GM21619 (cell line): ENCODE results near the gene ARL2BP.
"Not testable (repeated sequence)": the region's sequence is repeated elsewhere in the genome, so short reads cannot be mapped to it uniquely, and the experiment has no call there.

Source experiments
- ATAC-seq: cut with Tn5 transposase; IDR thresholded peaks from one replicate; pipeline ENCODE4 v1.9.1; 2021; ENCODE audit not compliant: unreplicated experiment

ARL2BP gene

DNA sequence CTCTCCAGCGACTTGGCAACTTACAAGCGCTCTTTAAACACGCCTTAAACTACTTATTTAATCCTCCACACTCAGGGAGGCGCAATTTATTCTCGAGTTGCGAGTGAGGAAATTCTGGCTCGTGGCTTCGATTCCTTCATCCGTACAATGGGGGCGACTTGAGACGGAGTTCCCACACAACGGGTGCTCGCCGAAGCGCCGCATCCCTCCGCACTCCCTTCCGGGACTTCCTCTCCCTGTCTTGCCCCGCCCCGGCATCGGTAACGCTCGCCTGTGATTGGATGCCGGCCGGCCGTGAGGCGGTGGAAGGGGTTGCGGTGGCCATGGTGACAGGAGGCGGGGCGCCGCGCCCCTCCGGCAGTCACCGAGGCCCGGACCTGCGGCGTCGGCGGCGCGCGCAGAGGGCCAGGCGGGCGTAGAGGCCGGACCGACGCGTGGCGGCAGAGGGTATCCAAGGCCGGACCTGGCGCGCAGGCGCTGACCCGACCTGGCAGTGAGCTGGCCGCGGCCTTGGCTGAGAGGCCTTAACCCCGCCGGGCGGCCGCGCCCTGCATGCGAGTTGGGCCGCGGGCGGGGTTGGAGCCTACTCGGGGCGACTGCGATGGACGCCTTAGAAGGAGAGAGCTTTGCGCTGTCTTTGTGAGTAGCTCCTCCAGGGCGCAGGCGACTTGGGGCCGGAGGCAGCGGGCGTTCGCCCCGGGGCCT, at the start of gene ARL2BP:
Gene ARL2BP, plus strand, starts transcription at position 493 of the 705 bp plus-strand sequence. Its CDS starts 109 bp downstream, at position 602.
- ATAC-seq = peak; percentile 95

DNA sequence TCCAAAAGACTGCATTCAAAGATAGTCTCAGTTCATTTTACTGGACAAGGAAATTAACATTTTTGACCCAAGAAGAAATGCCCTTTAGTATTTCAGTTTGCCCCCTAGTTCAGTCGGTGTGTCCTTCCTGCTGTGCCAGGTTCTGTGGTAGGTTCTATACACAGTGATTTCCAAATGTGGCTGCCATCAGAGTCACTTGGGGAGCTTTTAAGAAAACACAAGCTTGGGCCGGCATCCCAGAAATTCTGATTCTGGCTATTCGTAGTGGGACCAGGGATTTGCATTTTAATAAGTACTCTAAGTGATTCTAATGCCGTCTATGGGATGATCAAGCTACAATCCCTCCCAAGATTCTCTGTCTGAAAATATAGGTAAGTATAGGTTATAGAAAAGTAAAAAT, 48.8 kb upstream of the ARL2BP start:
- ATAC-seq = no peak

DNA sequence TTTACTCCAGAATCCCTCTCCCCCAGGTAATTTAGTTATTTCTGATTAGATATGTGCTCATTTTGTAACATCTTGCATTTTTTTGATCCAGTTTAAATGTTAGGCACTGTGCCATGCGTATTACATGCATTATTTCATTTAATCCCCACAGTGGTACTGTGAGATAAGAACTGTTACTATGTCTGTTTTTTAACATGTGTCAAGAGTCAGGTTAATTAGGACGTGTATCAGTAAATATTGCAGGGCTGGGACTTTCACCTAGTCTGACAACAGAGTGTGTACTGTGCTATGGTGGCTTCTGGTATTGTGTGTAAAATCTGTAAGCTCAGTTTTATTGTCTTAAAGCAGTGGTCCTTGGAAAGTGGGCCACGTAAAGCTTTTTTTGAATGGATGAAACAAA, 48.3 kb upstream of the ARL2BP start:
- ATAC-seq = no peak

DNA sequence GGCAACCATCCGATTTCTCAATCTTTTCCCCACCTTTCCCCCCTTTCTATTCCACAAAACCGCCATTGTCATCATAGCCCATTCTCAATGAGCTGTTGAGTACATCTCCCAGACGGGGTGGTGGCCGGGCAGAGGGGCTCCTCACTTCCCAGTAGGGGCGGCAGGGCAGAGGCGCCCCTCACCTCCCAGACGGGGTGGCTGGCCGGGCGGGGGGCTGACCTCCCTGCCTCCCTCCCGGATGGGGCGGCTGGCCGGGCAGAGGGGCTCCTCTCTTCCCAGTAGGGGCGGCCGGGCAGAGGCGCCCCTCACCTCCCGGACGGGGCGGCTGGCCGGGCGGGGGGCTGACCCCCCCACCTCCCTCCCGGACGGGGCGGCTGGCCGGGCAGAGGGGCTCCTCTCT, 44.7 kb upstream of the ARL2BP start:
- not testable (repeated sequence) for ATAC-seq

DNA sequence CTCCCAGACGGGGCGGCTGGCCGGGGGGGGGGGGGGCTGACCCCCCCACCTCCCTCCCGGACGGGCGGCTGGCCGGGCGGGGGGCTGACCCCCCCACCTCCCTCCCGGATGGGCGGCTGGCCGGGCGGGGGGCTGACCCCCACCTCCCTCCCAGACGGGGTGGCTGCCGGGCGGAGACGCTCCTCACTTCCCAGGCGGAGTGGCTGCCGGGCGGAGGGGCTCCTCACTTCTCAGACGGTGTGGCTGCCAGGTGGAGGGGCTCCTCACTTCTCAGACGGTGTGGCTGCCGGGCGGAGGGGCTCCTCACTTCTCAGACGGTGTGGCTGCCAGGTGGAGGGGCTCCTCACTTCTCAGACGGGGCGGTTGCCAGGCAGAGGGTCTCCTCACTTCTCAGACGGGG, 44.1 kb upstream of the ARL2BP start:
- ATAC-seq = not testable (repeated sequence)

DNA sequence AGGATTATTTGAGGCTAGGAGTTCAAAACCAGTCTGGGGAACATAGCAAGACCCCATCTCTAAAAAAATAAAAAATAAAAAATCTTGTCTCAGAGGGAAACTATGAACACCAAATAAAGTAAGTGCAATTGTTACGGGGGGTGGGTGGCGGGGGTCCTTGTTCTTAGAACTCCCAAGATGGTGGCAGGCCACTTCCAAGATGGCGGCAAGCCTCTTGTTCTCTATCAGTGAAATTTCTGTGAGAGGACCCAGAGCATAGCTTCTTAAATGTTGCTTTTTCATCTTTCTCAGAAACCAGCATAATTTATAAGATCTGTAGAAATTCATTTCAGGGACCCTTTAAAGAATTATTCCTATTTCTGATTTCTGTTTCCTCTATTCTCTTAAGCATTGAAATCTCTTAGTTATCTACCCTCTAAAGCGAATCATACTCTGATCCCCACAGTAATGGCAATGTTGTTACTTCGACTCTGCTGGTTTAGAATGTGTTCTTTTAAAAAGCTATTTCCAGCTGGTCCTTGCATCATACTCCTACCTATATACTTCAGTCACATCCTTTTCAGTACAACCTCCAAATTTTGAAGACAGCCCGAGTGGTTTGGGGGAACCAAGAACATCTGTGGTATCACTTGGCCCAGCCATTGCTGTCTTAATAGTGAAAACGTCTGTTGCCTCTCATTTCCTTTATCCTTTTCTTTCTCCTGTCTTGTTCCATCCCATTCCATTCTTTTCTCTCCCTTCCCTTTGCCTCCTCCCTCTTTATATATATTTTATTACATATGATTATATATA, 42.8 kb upstream of the ARL2BP start:
- ATAC-seq = no peak

DNA sequence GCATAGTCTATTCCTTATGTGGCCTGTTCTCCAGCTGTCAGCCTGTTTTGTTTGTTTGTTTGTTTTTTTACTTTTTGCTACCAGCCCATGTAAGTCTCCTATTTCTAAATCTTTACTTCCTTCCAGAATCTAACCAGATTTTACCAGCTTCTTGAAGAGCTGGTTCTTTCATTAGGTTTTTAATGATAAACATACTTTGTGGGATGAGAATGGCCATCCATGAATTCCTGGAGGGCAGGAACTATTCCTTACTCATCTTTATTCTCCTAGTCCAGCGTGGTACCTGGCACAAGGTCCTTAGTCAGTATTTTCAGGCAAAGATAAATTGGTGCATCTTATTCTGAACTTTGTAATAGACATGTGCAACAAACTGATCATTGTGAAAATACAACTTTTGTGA, 41.6 kb upstream of the ARL2BP start:
- no peak for ATAC-seq

DNA sequence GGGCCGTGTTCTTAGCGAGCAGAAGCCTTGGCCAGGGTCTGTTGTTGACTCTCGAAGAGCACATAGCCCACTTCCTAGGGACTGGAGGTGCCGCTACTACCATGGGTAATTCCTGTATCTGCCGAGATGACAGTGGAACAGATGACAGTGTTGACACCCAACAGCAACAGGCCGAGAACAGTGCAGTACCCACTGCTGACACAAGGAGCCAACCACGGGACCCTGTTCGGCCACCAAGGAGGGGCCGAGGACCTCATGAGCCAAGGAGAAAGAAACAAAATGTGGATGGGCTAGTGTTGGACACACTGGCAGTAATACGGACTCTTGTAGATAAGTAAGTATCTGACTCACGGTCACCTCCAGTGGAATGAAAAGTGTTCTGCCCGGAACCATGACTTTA, 40.4 kb upstream of the ARL2BP start:
- ATAC-seq = no peak

DNA sequence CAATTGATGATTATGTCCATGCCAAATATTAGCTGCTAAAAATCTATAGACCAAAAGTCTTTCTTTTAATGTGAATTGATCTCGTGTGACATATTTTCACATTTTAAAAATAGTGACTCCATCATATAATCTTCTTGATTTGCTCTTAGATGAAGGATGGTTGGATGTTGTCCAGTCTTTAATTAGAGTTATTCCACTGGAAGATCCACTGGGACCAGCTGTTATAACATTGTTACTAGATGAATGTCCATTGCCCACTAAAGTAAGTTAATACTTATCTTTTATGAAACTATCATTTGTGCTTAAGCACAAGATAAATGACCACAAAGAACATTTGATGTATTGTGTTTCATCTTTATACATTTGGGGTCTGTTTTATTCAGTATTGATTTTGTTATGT, 36.1 kb upstream of the ARL2BP start:
- no peak for ATAC-seq

DNA sequence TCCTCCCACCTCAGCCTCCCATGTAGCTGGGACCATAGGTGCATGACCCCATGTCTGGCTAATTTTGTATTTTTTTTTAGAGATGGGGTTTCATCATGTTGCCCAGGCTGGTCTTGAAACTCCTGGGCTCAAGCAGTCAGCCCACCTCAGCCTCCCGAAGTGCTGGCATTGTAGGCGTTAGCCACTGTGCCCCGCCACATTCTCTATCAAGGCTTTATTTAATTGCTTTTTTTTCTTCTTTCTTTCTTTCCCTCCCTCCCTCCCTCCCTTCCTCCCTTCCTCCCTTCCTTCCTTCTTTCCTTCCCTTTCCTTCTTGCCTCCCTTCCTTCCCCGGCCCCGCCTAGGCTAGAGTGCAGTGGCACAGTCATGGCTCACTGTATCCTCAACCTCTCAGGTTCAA, 35.3 kb upstream of the ARL2BP start:
- ATAC-seq = no peak

DNA sequence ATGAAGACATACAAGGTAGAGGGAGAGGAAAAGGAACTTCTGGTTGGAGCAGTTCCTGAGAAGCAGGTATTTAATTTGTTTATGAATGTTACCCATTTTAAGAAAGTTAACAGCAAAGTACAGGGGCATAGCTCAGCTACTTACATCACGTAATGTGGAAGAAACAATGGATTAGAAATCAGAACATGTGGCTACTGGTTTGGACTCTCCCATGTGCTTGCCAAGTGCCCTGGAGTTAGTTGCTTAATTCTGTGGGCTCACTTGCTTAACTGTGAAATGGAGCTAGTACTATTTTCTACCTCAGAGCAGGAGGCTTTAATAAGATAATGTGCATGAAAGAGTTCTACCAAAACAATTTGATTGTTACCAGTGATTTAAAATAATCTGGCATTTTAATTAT, 31.6 kb upstream of the ARL2BP start:
- ATAC-seq = no peak

DNA sequence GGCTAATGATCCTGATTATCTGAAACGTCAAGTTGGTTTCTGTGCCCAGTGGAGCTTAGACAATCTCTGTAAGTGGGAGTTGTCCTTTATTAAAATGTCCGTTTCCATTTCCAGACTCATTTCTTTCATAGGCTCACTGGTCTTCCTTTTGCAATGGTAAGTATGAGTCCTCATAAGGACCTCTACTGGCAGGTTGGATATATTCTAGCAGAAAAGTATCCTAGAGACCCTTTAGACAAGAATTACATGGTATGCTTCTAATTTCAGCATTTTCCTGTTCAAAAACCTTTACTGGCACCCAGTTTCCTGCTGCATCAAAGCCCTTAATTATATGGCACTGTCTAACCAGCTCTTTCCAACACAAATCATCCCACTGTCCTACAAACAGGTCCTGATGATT, 28.1 kb upstream of the ARL2BP start:
- ATAC-seq = no peak

DNA sequence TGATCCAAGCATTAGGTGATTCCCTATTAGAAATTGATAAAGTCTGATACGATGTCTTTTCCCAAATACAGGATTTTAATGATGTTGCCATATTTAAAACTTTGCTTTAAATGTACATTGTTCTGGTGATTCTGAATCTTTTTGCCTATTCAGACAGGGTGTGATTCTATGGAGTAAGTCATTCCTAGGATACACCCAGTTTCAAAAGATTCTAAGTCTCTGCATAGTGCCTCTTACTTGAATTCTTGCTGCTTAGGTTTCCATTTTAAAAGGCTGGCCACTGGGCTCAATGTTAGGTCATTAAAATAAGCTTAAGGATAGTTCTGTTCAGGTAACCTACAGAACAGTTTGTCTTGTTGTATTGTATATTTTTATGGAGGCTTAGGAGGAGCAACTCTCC, 22.0 kb upstream of the ARL2BP start:
- no peak for ATAC-seq

DNA sequence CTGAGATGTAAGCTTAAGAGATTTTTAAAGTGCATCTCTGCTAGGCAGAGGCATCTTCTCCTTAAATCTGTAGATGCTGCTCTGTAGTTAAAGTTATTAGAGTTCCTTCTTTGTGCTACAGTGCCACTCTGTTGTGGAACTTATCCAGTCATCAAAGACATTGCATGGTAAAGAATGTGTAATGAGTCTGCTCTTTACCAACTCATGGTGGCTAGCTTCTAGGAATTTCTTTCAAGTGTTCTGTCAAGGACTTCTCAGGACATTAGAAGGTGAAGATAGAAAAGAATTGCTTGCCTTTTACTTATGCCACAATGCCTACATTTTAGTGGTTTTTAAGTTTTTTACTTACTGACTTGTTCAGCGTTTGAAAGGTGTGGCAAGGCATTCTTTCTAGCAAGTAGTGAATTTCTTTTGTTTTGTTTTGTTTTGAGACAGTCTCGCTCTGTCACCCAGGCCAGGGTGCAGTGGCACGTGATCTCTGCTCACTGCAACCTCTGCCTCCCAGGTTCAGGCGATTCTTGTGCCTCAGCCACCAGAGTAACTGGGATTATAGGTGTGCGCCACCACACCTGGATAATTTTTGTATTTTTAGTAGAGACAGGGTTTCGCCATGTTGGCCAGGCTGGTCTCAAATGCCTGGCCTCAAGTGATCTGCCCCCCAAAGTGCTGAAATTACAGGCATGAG, 20.3 kb upstream of the ARL2BP start:
- no peak for ATAC-seq

DNA sequence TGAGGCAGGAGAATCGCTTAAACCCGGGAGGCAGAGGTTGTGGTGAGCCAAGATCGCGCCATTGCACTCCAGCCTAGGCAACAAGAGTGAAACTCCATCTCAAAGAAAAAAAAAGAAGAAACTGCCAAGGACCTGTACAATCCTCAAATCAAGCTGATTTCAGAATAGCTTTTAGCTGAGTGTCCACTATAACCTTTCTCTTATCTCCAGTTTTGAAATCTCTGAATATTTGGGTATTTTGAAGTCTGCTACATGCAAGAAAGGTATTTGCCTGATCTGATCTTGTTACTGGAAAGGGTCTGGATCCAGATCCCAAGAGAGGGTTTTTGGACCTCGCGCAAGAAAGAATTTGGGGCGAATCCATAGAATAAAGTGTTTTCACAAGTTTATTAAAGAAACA, 19.1 kb upstream of the ARL2BP start:
- no peak for ATAC-seq

DNA sequence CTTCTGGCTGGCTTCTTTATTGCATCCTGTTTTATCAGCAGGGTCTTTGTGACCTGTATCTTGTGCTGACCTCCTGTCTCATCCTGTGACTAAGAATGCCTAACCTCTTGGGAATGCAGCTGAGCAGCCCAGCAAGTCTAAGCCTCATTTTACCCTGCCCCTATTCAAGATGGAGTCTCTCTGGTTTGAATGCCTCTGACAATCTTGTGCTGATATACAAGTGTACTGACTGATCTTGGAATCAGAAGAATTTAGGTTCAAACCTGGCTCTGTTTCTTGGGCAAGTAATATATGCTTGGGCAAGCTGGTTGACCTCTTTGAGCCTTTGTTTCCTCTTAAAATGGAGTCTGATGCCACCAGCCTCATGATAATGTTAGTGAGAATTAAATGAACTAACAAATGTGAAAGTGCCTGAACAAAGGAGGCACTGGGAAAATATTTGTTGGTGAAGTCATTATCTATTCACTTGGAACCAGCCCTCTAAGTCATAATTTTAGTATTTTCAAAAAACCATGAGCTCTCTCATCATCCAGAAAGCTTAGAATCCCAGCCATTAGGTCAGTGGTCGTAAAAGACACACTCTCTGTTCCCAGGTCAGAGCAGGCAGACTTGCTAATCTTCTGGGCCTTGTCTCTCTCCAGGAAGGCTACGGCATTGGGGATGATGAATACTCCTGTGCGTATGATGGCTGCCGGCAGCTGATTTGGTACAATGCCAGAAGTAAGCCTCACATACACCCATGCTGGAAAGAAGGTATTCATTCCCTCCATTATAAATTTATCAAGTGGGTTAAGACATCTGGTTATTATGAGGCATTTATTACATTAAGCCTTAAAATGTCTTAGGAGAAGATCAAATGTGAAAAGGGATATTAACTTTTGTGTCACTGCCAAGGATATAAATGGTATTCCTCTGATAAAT, 18.1 kb upstream of the ARL2BP start:
- ATAC-seq = no peak

DNA sequence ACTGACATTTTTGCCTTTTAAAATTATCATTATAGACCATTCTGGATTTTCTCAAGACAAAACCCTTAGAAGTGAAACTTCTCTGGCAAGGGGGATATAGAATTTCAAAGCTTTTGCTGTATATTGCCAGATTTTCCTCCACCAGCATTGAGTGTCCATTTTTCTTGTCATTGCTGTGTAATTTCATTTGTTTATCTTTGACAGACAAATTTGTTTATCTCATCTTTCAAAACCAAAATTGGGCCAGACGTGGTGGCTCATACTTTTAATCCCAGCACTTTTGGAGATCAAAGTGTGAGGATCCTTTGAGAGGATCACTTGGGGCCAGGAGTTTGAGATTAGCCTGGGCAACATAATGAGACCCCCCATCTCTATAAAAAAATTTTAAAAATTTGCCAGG, 16.0 kb upstream of the ARL2BP start:
- ATAC-seq = no peak

DNA sequence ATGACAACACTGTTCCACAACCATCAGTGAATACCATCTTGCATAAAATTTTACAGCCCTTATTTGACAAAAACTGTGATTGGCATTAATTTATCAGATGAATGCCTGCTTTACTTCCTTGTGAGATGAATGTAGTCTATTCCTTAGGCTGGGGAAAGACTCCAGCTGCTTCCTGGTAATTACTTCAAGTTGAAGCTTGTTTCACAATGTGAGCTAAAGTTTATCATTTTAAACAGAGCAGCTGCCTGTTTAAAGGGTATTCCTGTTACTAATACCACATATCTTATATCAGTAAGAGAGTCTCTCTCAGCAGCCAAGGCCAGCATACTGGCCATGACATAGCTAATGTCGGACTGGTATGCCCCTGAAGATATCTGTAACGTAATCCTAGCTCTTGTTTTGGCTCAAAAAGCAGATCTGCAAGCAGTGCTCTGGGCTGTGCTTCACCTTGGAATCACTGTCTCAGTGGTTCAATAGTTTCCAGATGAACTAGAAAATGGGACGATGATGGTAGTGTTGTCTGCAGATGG, 13.2 kb upstream of the ARL2BP start:
- ATAC-seq = no peak

DNA sequence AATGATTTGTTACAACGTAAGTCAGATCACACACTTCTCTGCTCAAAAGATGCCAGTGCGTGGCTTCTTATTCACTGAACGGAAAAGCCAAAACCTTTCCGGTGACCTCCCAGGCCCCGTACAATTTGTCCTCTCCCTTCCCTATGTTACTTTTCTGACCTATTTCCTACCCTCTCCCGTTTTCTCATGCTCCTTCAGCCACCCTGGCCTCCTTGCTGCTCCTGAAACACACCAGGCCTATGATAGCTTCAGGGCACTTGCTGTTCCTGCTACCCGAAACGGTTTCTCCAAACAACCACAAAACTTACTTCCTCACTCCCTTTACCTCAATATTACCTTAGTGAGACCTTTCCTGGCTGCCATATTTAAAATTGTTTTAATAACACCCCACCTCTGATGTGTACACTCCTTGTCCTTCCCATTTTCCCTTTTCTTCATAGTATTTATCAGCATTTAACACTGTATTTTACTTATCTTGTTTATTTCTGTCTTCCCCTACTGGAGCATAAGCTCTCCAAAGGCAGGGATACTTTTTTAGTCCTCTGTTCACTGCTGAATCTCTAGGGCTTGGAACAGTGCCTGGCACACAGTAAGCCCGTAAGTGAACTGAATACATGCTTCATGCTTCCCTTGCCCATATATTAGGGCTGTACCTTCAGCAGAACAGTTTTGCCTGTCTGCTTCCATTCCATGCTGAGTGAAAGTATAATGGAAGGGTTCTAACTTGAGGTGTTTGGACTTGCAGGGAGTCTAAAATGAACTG, 10.9 kb upstream of the ARL2BP start:
- ATAC-seq = no peak

DNA sequence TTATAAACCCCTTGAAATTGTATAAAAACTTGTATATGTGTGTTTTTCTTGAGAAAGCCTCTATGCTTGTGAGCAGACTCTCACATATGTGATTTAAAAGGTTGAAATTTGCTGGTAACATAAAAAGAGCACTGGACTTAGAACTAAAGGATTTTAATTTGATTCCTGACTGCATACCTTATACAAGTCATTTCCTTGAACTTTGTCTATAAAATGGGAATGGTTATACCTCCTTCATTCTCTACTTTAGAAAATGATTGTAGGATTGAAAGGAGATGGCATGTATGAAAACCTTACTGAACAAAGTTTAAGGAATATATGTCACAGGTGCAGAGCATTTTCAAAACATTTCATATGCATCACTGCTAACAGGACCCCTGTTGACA, 10.4 kb upstream of the ARL2BP start:
- no peak for ATAC-seq
